HK-2 (cell line): Measurements from ENCODE around the gene STRIP2.
"Not testable (repeated sequence)": the region's sequence is repeated elsewhere in the genome, so short reads cannot be mapped to it uniquely, and the experiment has no call there.

Source experiments
- DNase-seq: peaks from one replicate; pipeline ENCODE4 v3.0.0-alpha.2; 2018; ENCODE audit not compliant: unreplicated experiment

The STRIP2 gene

DNA sequence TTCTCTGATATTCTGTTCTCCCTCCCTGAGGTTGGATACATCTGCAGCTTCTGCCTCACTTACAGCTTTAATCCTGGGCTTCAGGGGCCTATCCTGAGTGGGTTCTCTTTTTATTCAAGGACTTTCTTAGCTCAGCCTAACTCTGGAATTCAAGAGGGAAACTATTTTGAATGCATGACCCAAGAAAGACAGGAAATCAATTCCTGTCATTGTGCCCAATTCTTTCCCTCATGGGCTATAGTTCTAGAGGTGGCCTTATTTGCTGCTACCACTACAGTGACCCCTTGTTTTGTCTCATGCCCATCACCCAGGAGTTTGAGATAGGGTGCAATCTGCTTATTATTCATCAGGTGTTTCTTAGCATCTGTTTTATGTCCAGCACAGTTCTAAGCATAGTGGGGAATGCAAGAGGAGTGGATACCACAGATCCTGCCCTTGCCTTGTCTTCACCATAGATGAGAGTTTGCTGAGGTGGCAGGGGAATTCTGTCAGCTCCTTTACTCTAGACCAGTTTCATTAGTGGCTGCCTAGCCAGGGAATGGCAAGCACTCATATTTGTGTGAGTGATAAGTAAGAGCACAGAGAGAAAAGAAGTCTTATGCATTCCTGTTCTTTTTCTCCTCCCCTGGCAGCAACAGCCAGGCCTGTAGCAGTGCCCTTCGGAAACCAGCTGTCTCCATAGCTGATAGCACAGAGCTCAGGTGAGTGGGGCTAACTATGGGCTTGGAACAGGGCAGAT, 19.4 kb downstream of the STRIP2 start:
- DNase-seq = no peak

DNA sequence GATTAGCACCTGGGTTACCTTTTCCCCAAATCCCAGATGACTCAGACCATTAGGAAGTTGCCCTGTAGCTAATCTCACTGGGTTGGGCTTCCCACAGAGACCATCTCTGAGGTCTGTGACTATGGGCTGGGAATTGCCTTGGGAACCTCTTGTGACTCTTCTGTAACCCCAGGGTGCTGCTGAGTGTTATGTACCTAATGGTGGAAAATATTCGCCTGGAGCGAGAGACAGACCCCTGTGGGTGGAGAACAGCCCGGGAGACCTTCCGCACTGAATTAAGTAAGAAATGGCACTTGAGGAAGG, 20.0 kb downstream of the STRIP2 start:
- no peak for DNase-seq

DNA sequence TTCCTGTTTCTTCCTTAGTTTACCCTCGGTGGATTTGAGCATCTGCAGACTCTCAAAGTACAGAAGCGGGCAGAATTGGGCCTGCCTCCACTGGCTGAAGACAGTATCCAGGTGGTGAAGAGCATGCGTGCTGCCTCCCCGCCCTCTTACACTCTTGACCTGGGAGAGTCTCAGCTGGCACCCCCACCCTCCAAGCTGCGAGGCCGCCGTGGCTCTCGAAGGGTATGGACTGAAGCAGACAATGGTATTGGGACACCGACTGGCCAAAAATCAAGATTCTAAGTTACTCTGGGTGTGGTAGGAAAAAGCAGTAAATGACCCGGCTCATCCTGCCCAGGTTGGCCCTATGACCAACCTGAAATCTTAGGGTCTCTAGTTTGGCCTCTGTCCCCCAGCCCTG, 22.2 kb downstream of the STRIP2 start:
- DNase-seq = no peak

DNA sequence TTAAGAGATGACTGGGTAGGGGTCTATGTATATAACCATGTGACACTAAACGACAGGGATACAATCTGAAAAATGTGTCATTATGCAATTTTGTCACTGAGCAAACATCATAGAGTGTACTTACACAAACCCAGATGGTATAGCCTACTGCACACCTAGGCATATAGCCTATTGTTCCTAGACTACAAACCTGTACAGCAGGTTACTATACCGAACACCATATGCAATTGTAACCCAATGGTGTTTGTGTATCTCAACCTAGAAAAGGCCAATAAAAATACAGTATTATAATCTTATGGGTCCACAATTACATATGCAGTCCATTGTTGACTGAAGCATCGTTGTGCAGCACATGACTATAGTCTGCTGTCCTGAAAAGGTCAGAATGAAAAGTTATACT, 22.9 kb downstream of the STRIP2 start:
- DNase-seq = no peak

DNA sequence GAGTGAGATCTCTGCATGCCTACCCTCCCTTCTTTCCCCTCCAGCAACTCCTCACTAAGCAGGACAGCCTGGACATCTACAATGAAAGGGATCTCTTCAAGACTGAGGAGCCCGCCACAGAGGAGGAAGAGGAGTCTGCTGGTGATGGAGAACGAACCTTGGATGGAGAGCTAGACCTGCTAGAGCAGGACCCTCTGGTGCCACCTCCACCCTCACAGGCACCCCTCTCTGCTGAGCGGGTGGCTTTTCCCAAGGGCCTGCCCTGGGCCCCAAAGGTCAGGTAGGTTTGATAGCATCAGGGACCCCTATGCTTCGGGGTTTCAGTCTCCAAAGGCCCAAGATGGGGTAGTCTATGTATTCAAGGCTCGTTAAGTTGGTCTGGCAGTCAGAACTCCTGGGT, 23.9 kb downstream of the STRIP2 start:
- DNase-seq = no peak

DNA sequence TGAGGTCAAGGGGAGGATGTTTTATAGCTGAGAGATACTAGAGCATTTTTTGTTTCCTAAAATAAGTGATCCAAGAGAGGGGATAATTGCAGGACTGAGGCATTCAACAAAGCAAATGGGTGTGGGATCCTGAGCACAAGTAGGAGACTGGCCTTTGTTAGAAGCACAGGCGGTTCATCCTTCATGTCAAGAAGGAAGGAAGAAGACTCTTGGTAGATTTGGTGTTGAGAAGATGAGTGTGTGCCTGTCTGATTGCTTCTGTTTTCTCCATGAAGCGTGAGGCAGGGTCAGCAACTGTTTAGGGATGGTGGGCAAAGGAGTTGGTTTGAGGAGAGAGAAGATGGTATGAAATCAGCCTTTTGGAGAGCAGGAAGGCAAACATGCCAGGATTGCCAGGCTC, 27.6 kb downstream of the STRIP2 start:
- no peak for DNase-seq

DNA sequence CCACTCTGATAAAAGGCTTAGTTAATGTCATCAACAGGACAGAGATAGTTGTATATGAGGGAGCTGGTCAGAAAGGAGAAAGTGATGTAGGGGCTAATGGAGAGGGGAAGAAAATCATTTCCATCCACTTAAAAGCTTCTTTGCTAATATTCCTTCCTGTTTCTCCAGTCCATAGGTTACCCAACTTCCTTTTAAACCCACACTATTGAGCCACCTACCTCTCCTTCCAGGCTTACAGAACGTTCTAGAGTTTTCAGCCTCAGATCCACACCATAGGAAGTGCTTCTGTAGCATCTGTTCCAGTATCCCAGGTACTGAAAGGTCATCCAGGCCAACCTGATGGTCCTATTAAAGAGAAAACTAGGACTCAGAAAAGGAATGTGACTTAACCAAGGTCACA, 28.2 kb downstream of the STRIP2 start:
- no peak for DNase-seq

DNA sequence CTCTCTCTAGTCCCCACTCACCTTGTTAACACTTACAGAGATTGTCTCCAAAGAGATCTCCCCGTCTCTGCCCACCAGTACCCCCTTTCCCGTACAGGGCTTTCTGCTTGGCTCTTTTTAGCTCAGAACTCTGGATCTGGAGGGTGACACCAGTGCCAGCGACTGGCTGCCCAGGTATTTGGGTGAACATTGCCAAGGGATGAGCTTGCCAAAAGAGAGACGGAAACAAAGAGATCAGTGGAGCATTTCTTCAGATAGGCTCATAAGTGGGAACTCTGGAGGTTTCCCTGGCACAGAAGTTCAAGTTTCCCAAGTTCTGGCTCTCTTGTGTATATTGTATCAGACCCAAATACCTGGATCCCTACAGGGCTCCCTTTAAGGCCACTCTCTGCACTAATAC, 30.0 kb downstream of the STRIP2 start:
- no peak for DNase-seq

DNA sequence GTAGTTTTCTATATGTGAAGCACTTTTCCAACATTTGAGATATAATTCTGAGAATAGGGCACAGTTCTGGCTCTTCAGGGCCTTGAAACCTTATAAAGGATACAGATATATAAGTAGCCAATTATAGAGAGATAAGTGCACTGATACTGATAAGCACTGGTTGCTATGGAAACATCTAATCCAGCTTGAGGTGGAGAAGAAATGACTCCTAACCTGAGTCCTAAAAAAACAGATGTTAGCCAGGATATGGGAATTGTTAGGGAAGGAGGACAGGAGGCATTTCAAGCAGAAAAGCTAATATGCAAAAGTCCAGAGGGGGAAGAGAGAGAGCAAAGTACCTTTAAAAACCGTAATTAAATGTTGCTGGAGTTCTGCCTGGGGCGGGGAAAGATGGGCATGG, 30.8 kb downstream of the STRIP2 start:
- DNase-seq = no peak

DNA sequence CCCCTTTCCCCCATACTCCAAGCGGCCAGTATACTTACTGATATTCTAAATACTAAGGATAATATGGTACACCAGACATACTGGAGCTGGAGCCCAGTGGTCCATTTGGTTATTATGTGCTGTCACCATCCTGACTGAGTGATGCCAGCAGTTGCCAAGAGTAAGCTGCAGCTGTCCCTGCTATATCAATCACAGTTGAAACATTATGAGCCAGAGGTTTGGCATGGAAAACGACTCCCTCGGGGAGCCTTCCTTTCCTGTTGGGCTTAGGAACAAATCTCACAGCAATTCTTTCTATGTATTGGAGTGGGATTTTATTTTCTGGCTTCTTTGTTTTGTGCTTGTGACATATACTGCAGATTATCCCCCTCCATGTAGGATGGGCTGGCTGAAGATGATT, 32.6 kb downstream of the STRIP2 start:
- no peak for DNase-seq

DNA sequence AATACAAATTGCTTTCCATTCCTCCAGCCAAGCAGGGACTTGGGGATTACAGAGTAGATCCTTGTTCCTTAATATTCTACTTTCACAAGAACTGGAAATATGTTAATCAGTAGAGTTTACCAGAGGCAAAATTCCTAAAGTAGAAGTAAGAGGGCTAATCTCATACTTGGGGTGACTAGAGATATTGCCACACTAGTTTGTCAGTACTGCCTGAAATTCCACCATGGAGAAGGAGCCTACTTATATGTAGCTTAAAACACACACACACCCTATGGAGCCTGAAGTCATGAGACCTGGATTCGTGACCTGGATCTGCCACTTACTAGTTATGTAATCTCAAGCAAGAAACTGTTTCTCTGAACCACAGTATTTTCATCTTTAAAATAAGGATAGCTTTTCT, 33.9 kb downstream of the STRIP2 start:
- DNase-seq = no peak

DNA sequence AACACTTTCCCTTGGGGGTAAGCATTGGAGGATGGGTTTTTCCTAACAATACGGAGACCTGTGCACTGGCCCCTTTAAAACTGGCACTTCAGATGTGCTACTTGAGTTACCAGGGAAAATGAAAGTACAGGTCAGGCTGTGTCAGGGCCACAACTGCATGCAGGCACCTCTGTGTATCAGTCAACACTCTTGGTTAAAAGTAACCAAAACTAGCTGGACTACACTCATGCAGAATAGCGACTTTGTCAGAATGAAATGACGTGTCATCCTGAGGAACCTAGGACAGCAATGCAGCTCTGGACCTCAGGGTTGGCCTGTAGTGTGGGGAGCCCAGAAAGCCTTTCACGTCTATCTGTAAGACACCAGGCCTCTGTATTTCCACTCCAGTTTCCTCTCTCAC, 34.3 kb downstream of the STRIP2 start:
- DNase-seq = no peak

DNA sequence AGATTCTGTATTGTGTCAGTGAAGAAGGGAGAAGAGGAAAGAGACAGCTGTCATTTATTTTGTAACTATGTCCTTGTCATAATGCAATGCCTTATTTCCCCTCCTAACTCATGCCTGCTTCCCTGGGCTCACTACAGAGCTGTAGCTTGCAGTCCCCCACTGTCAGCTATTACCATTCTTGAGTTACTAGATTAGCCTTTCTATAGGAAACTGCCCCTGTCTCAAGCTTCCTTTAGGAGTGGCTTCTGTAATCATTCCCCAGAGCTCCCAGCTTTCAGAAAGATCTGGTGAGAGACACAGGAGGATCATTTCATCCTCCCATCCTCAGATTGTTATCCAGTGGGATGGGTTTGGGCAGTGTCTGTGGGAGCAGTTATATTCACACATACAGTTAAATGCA, 35.7 kb downstream of the STRIP2 start:
- no peak for DNase-seq

DNA sequence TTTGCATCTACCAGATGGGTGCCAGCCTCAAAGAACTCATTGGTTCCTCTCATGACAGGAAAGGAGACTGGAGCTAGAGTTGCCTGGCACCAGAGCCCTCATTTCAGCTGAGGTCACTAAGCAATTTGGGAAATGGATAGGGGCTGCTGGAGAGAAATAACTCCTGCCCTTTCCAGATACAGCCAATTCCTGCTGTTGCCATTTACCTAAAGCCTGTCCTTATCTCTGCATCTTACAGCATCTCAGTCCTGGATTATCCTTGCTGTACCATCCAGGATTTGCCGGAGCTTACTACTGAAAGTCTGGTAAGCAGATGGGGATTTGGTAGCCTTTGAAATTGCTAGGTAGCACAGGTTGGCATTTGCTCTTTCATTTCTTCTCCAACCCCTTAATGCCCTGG, 36.2 kb downstream of the STRIP2 start:
- DNase-seq = no peak

DNA sequence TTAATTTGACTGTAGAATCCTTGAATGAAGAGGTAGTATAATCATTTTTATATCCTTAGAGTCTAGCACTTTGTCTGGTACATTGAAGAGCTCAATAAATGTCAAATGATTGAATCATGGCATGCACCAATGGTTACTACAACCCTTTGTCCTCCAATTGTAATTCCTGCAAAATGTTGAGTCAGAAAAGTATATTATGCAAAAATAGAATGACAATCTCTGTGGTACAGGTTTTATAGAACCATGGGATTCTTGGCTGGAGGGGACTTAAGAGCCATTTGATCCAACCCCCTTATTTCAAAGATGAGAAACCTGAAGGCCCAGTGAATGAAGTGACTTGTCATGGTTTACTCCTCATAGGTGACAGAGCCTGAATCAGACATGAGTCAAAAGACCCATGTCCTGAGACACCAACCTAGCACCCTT, 37.2 kb downstream of the STRIP2 start:
- no peak for DNase-seq

DNA sequence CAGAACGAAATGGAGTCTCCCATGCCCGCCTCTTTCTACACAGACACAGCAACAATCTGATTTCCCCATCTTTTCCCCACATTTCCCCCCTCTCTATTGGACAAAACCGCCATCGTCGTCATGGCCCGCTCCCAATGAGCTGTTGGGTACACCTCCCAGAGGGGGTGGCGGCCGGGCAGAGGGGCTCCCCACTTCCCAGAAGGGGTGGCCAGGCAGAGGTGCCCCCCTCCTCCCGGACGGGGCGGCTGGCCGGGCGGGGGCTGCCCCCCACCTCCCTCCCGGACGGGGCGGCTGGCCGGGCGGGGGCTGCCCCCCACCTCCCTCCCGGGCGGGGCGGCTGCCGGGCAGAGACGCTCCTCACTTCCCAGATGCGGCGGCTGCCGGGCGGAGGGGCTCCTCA, 41.7 kb downstream of the STRIP2 start:
- not testable (repeated sequence) for DNase-seq

DNA sequence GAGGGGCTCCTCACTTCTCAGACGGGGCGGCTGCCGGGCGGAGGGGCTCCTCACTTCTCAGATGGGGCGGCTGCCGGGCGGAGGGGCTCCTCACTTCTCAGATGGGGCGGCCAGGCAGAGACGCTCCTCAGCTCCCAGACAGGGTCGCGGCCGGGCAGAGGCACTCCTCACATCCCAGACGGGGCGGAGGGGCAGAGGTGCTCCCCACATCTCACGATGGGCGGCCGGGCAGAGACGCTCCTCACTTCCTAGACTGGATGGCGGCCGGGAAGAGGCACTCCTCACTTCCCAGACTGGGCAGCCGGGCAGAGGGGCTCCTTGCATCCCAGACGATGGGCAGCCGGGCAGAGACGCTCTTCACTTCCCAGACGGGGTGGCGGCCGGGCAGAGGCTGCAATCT, 42.2 kb downstream of the STRIP2 start:
- DNase-seq = not testable (repeated sequence)

DNA sequence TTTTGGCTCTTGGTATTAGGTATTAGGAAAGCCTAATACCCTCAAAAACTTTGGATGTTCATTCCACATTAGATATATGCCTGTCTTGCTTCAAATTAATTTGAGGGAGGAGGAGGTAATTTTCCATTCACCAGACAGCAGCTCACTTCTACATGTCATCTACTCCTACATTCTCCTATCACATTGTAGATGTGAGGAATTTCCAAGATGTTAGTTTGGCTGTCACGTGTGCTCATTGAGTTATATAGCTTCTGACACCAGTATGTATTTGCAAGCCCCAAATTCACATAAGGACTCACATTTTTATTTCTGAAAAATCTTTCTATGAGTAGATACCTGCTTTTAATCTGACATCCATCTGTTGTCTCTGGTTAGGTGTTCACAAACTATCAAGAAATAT, 45.6 kb downstream of the STRIP2 start:
- DNase-seq = no peak

DNA sequence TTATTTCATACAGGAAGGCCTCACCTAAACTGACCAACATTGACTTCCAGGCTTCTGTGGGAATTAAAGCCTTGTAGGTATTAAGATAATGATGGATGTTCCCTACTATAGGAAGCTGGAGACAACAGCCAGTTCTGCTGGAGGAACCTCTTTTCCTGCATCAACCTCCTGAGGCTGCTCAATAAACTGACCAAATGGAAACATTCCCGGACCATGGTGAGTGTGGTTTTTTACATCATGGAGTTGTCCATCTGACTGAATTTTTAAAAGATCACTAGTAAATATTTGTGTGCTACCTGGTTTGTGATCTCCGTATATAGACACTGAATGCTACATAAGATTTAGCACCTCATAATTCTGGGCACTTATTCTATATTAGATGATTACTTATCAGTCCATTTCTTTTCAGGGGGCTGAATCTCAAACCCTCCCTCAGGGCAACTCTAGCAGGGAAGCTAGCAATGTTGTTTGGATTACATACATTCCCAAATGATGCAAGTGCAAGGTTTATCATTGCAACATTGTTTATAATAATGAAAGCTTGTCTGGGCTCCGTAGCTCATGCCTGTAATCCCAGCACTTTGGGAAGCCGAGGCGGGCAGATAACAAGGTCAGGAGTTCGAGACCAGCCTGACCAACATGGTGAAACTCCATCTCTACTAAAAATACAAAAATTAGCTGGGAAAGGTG, 46.6 kb downstream of the STRIP2 start:
- DNase-seq = no peak

DNA sequence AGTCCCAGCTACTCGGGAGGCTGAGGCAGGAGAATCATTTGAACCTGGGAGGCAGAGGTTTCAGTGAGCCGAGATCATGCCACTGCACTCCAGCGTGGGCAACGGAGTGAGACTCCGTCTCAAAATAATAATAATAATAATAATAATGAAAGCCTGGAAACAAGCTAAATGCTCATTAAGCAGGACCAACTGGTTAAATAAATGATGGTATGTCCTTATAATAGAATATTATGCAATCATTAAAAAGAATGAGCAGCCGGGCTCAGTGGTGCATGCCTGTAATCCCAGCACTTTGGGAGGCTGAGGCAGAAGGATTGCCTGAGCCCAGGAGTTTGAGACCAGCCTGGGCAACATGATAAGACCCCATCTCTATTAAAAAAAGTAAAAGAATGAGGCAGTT, 47.1 kb downstream of the STRIP2 start:
- DNase-seq = not testable (repeated sequence)

DNA sequence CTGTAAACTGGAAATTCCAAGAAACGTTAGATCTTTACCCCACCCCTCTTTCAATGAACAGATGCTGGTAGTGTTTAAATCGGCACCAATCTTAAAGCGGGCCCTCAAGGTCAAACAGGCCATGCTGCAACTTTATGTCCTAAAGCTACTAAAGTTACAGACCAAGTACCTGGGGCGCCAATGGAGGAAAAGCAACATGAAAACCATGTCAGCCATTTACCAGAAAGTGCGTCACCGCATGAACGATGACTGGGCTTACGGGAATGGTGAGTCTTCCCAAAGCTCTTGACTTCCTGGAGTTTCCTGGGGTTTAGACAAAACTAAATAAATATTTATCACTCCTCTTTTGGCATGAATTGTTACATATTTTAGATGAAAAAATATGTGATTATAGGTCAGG, 48.5 kb downstream of the STRIP2 start:
- DNase-seq = no peak

DNA sequence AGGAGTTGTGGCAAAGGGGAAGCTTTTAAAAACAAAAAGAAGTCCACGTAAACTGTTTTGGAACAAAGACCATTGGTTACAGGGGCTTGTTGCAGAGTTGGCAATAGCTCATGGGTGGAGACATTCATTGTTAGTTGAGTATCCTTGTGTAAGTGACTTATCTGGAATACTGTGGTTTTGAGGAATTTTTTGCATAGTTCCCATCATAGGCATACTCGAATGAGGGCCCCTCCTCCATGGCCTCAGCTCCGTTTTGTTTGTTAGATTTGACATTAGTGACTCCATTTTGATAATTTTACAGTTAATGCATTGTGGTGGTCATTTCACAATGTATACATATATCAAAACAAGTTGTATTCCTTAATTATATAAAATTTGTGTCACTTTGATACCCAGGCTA, 55.3 kb downstream of the STRIP2 start:
- DNase-seq = no peak

DNA sequence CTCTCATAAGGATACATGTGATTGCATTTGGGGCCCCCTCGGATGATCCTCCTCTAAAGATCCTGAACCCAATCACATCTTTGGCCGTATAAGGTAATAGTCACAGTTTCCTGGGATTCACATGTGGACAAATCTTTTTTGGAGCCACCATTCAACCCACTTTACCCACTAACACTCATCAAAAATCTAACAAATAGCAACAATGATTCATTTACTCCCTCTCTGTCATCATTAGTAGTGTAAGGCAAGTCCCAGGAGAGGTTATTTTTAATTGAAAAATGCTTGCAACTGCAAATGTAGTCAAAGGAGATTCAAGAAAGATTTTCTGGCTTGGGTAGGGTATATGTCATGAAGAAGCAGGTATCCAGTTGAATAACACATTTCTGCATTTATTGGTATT, 58.2 kb downstream of the STRIP2 start:
- no peak for DNase-seq

DNA sequence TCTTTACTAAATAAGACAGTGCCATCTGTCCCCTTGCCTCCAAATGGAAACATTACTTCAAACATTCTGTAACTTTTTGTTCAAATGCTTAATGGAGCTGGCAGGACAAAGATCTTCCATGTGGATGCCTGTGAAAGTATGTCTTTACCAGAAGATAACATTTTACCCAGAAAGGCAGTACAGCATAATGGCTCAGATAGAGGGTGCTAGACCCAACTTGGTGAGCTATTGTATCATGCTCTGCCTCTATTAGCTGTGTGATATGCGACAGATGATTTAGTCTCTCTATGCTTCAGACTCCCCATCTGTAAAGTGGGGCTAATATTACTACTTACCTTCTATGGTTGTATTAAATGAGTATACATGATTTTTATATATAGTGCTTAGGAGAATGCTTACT, 59.3 kb downstream of the STRIP2 start:
- DNase-seq = no peak
